ENCODE measurements around the gene TPM2.

DNA sequence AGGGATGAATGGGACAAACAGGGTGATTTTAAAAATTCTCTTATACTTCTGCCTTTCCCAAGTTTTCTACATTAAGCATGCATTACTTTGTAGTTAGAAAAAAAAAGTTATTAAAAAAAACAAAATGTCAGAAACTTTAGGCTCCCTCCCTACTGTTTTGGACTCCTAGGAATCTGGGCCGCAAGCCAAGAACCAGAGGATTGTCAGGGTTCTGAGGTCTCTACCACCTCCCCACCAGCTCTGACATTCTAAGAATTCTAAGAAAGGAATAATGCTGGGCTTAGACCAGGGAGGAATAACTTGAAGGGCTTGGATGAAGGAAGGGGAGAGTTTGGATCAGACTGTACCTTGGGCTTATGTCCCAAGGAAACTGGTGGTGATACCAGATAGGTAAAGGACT, 23.7 kb downstream of the TPM2 start:
- TF ChIP-seq CTCF (IDR thresholded peaks at IDR 0.05; ENCODE audit: low read depth, low read length, missing input control) (no peak), MAX (IDR thresholded peaks at IDR 0.05) (no peak), REST (IDR thresholded peaks at IDR 0.05) (no peak), SP1 (IDR thresholded peaks at IDR 0.05) (no peak), YY1 (IDR thresholded peaks at IDR 0.05) (no peak), GABPA (IDR thresholded peaks at IDR 0.05 in 1 of 2, conservative IDR thresholded peaks at IDR 0.05 in 1 of 2) (no peak), RAD21 (IDR thresholded peaks at IDR 0.05) (no peak)
- TF ChIP-seq, protein P1, sequence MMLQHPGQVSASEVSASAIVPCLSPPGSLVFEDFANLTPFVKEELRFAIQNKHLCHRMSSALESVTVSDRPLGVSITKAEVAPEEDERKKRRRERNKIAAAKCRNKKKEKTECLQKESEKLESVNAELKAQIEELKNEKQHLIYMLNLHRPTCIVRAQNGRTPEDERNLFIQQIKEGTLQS (IDR thresholded peaks at IDR 0.05): no peak
